Measurements from ENCODE around the gene PRKCE.
A peak's percentile ranks its signal among the peaks of the same experiment; 100 is the strongest.

Gene PRKCE

DNA sequence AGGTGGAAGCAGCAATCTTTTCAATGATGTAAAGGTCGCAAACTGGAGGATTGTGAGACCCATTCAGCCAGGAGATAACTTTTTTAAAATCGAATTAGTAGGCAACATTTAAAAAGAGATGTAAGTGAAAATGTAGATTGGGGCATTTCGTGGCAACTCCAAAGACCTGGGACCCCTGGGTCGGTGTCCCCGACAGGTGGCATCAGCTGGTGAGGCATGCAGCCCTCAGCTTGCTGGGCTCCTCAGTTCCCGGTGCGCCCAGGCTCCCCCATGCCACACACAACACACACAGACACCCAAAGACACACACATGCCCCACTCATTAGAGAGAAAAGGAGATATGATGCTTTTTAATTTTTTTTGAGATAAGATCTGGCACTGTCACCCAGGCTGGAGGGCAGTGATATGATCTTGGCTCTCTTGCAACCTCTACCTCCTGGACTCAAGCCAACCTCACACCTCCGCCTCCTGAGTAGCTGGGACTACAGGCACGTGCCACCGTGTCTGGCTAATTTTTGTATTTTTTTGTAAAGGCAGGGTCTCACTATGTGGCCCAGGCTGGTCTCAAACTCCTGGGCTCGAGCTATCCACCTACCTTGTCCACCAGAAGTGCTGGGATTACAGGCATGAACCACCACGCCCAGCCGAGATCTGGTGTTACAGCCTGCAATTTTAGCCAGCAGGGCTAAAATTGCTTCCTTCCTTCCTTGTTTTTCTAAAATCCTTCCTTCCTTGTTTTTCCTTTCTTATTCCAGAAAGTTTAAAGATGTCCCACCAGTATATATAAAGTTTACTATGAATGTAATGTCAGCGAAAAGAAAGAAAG, 523.1 kb downstream of the PRKCE start:
- in situ Hi-C loops (cut with HindIII; ENCODE audit: low pct_unique_long_range_greater_than_20kb, low sequenced_read_pairs), result no loop called here
- DNase-seq (ENCODE audit: low read depth in 1 of 2, low spot score in 1 of 2), result no peak
- no peak for TF ChIP-seq JUND (IDR thresholded peaks at IDR 0.05; ENCODE audit: low read depth)

GRCh38 chr2:46175419-46175818, 523.9 kb downstream of the PRKCE start:
- no peak for DNase-seq (ENCODE audit: low read depth in 1 of 2, low spot score in 1 of 2)
- no peak for TF ChIP-seq JUND (IDR thresholded peaks at IDR 0.05; ENCODE audit: low read depth)
- in situ Hi-C loops (cut with HindIII; ENCODE audit: low pct_unique_long_range_greater_than_20kb, low sequenced_read_pairs), result no loop called here

DNA sequence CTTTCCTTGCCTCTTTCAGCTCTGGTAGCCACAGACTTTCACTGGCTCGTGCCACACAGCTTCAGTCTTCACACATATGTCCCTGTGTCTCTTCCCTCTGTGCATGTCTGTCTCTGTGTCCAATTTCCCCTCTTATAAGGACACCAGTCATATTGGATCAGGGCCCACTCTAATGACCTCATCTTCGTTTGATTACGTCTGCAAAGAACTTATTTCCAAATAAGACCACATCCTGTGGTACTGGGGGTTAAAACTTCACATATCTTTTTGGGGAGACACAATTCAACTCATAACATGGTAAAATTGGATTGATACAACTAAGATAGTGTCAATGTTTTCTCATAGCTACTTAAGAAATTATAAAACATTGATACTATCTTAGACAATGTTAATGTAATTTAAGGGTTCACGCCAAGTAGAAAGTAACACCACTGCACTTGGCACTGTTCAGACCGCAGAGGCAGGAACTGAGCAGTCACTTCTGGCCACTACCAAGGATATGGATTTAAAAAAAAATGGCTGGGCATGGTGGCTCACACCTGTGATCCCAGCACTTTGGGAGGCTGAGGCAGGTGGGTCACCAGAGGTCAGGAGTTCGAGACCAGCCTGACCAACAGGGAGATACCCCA, 526.1 kb downstream of the PRKCE start:
- in situ Hi-C loops (cut with HindIII; ENCODE audit: low pct_unique_long_range_greater_than_20kb, low sequenced_read_pairs), result no loop called here
- no peak for DNase-seq (ENCODE audit: low read depth in 1 of 2, low spot score in 1 of 2)

DNA sequence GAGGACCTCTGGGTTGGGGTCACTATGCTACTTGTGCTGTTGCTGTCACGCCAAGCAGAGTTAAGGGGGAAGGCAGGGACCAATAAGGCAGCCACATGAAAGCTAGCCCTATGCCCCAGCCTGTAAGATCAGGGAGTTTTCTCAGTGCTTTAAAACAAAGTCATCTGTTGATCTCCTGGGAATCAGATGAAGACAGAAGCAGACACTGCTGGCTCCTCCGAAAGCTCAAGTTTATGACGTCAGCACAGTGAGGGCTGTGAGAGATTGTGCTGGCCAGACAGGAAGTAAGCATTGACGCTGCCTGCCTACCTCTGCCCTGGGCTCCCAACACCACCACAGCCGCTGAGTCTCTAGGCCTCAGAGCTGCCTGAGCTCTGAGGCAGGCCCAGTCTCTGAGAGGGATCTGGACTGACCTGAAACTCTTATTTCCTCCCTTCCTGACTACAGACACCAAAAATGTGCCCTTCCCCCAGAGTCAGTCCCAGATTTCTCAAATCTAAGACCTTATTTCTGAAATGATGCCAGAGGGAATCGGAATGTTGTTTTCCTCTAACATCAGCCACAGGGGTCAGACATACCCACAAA, 527.7 kb downstream of the PRKCE start:
- TF ChIP-seq JUND (IDR thresholded peaks at IDR 0.05; ENCODE audit: low read depth), result no peak
- no peak for DNase-seq (ENCODE audit: low read depth in 1 of 2, low spot score in 1 of 2)
- in situ Hi-C loops (cut with HindIII; ENCODE audit: low pct_unique_long_range_greater_than_20kb, low sequenced_read_pairs), result no loop called here

More for the DNA sequence above, 526.1 kb downstream of the PRKCE start:
- no peak for TF ChIP-seq JUND (IDR thresholded peaks at IDR 0.05; ENCODE audit: low read depth)

- no peak for DNase-seq (ENCODE audit: low read depth in 1 of 2, low spot score in 1 of 2)
- in situ Hi-C loops (cut with HindIII; ENCODE audit: low pct_unique_long_range_greater_than_20kb, low sequenced_read_pairs), result no loop called here
- no peak for TF ChIP-seq JUND (IDR thresholded peaks at IDR 0.05; ENCODE audit: low read depth)
Observed at GRCh38 chr2:46180189-46180588, 528.7 kb downstream of the PRKCE start.

DNA sequence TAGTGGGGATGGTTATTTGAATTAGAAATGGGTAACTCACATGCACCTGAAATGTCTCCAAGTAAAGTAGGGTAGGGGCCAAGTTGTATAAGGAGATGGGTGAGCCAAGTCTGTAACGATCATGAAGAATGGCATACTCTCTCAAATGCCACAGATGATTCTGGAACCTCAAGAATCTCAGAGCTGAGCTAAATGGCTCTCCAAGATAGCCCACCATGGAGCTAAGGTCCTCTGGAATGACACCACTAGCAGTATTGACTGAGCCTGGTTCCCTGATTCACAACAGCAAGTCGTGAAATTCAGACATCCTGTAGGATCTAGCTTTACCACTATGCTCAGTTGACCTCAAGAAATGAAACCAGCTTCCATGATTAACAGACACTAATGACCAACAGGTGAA, 529.8 kb downstream of the PRKCE start:
- TF ChIP-seq JUND (IDR thresholded peaks at IDR 0.05; ENCODE audit: low read depth), result no peak
- in situ Hi-C loops (cut with HindIII; ENCODE audit: low pct_unique_long_range_greater_than_20kb, low sequenced_read_pairs), result no loop called here
- no peak for DNase-seq (ENCODE audit: low read depth in 1 of 2, low spot score in 1 of 2)

DNA sequence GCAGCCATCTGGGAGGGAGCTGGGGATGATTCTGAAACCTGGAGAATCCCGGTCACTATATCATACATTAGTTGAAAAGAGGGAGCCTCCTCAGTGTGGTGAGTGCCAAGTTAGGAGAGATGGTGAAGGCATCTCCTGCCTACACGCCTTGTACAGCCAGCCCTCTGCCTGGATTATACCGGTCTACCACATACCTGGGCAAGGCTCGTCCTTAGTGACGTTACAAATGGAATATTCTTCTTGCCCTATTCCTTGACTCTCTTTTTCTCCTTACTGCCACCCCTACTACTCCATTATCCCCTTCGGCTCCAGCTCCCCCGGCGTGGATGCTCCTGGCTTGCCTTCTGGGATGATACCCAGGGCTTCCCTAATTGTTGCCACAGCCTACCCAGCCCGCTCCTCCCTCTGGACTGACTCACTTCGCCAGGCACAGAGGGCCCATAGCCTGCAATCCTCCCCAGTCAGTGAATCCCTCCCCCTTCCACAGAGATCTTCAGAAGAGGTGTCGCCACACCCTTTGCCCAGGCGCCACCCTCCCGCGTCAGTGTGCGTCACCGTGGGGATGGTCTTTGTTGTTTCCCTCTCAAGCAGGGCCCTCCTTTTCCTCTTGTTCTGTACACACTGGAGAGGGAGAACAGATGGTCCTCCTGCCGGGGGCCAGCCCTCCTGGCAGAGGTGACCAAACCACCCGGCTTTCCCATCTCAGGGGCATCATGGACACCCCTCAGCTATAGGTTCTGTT, 530.5 kb downstream of the PRKCE start:
- in situ Hi-C loops (cut with HindIII; ENCODE audit: low pct_unique_long_range_greater_than_20kb, low sequenced_read_pairs), result no loop called here

DNA sequence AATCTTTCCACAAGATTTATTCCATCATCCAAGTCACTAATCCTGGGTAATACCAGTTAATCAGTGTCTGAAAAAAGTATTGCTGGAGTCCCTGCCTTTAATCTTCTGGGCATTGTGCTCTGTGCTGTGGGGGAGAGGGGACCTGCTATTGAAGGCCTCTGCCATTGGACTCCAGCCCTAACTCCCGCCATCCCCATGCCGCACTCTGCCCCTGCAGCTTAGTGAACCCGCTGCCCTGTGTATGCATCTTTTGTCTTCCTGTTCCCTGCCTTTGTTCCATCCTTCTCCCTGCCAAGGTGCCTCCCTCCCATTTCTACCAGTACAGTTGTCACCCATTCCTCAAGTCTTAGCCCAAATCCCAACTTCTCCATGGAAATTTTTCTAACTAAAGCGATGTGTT, 532.0 kb downstream of the PRKCE start:
- in situ Hi-C loops (cut with HindIII; ENCODE audit: low pct_unique_long_range_greater_than_20kb, low sequenced_read_pairs), result no loop called here
- no peak for DNase-seq (ENCODE audit: low read depth in 1 of 2, low spot score in 1 of 2)
- no peak for TF ChIP-seq JUND (IDR thresholded peaks at IDR 0.05; ENCODE audit: low read depth)

More for the DNA sequence above, 530.5 kb downstream of the PRKCE start:
- no peak for TF ChIP-seq JUND (IDR thresholded peaks at IDR 0.05; ENCODE audit: low read depth)
- no peak for DNase-seq (ENCODE audit: low read depth in 1 of 2, low spot score in 1 of 2)

DNA sequence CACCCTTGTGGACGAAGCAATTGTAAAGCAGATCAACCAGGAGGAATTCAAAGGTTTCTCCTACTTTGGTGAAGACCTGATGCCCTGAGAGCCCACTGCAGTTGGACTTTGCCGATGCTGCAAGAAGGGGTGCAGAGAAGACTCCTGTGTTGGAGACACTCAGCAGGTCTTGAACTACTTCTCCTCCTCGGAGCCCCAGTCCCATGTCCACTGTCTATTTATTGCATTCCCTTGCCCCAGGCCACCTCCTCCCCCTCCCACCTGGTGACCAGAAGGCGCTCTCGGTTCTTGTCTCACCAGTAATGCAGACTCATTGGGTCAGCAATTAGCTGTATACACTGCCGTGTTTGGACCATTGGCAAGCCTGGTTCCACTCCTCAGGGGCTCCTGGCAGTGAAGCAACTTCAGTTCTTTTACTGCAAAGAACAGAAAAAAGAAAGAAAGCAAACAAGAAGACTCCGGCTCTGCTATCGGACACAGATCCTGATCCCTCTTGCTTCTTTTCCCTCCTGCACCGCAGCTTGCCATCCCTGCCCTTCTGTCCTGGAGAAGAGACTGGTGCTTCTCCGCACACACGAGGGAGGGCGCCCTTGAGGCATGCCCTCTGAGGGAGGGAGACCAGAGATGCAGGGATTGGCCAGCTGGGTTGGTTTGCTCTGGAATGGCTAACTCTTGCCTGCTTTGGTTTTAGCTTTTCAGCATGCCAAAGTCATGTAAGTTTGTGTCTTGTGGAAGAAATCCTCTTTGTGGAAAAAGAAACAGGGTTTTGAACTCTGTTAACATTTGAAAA, 533.5 kb downstream of the PRKCE start:
- peak in 1 of 2 experiments; percentile 9 for DNase-seq (ENCODE audit: low read depth in 1 of 2, low spot score in 1 of 2)
- no peak for TF ChIP-seq JUND (IDR thresholded peaks at IDR 0.05; ENCODE audit: low read depth)
- in situ Hi-C loops (cut with HindIII; ENCODE audit: low pct_unique_long_range_greater_than_20kb, low sequenced_read_pairs), result no loop called here

DNA sequence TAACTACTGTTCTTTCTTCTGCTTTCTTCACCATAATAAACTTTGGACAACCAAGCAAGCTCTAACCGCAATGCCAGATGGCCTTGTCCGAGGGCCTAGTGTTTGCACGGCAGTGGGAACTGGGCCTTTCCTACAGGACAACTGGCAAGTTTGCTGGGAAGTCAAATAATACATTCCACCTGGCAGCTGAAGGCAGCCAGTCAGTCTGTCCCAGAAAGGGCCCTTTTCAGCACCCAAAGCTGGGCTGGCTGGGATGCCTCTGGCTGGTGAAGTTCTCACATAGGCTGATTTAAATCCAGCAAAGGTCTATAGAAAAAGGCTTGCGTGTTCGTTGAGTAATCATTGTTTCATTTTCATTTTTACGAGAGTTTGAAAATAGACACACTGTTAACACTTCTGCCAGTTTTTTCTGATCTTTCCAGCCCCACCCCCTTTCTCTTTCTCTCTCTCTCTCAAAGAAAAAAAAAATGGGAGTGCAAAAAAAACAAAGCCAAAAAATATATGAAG, 535.7 kb downstream of the PRKCE start:
- TF ChIP-seq JUND (IDR thresholded peaks at IDR 0.05; ENCODE audit: low read depth), result no peak
- DNase-seq (ENCODE audit: low read depth in 1 of 2, low spot score in 1 of 2), result no peak
- in situ Hi-C loops (cut with HindIII; ENCODE audit: low pct_unique_long_range_greater_than_20kb, low sequenced_read_pairs), result no loop called here

DNA sequence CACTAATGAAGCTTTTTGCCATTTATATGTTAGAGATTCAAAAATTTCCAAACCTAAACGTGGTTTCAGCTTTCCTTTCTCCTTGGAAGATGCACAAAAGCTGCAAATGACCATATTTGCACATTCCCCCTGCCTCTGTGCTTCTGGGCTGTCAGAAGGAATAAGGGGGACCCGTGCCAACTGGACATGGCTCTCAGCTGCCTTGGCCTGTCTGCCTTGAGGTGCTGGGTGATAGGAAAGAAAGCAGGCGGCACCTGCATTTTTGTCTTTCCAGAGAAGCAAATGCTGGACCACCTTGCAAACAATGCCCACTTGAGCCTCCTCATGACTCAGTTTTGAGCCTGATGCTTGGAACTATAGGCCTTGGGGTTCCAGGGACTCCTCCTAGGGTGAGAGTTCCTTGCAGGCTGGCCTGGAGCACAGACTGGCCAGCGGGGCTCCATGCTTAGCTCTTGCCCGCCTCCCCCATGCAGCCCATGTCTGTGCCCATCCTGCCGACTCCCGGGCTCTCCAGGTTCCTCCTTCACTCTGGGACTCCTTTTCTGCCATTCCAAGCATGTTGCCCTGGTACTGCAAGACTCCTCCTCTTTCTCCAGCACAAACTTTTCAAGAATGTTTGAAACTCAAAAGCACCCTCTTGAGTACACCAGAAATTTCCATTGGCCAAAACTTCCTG, 536.7 kb downstream of the PRKCE start:
- DNase-seq (ENCODE audit: low read depth in 1 of 2, low spot score in 1 of 2), result no peak
- in situ Hi-C loops (cut with HindIII; ENCODE audit: low pct_unique_long_range_greater_than_20kb, low sequenced_read_pairs), result no loop called here
- no peak for TF ChIP-seq JUND (IDR thresholded peaks at IDR 0.05; ENCODE audit: low read depth)
